Esophagus mucosa (tissue), 1 donor: Measurements from ENCODE around the gene PDCD1. TPM values are rescaled to one million over a fixed set of nuclear protein-coding genes. Genes with fewer than 3 reads are reported as not detected.

Experiments
- total RNA-seq: library from RNA; stranded (reverse); gene quantifications from one replicate; pipeline ENCODE4 v1.2.4, GENCODE V29; 2023
- donor health status: DM: yes; HTN: yes; CAD: no.

The PDCD1 gene
- total RNA-seq, 1 donor from 2014 or later: 0.20 TPM

Other genes with a start within 250 kb of the PDCD1 start
- 38.9 TPM for gene THAP4, start 221.7 kb downstream of the PDCD1 start, total RNA-seq
- gene ATG4B, start 221.2 kb downstream of the PDCD1 start, total RNA-seq: 38.3 TPM
- 32.4 TPM for gene DTYMK, start 172.1 kb downstream of the PDCD1 start, total RNA-seq
- gene ING5, start 156.9 kb downstream of the PDCD1 start, total RNA-seq: 16.5 TPM
- gene D2HGDH, start 124.3 kb downstream of the PDCD1 start, total RNA-seq: 20.1 TPM
- gene GAL3ST2, start 82.1 kb downstream of the PDCD1 start, total RNA-seq: not detected
- not detected for gene NEU4, start 49.7 kb downstream of the PDCD1 start, total RNA-seq
- not detected for gene RTP5, start 10.8 kb upstream of the PDCD1 start, total RNA-seq